Suprapubic skin (tissue), 4 donors: ENCODE measurements around the gene FAM32A. TPM values are rescaled to one million over a fixed set of nuclear protein-coding genes. Genes with fewer than 3 reads are reported as not detected.

Experiments
- DNase-seq, 2 donors: peaks; one replicate each; pipeline ENCODE4 v3.0.0-alpha.2; 2019; ENCODE audit warnings: low spot score in 2 of 2
- H3K27ac ChIP-seq: fragments of 200-600 bp; sonication (generic); one replicate; pipeline ENCODE4 v1.5.1; 2019
- H3K27me3 ChIP-seq: fragments of 200-600 bp; sonication (generic); one replicate; pipeline ENCODE4 v1.5.1; 2019
- H3K36me3 ChIP-seq: fragments of 200-600 bp; sonication (generic); one replicate; pipeline ENCODE4 v1.5.1; 2019
- H3K4me1 ChIP-seq: fragments of 200-600 bp; sonication (generic); one replicate; pipeline ENCODE4 v1.5.1; 2019
- H3K4me3 ChIP-seq: fragments of 200-600 bp; sonication (generic); one replicate; pipeline ENCODE4 v1.5.1; 2019; ENCODE audit warnings: mild to moderate bottlenecking
- H3K9me3 ChIP-seq: fragments of 200-600 bp; sonication (generic); one replicate; pipeline ENCODE4 v1.5.1; 2019
- EP300 ChIP-seq: sonication (generic); formaldehyde crosslinking; IDR thresholded peaks from one replicate; pipeline ENCODE4 v1.6.1; 2017; ENCODE audit warnings: antibody characterized with exemption
- POLR2A ChIP-seq, 2 donors: fragments of 450-650 bp; IDR thresholded peaks; one replicate each; pipeline ENCODE4 v1.6.1; 2017; ENCODE audit warnings: antibody characterized with exemption in 2 of 2, mild to moderate bottlenecking in 2 of 2, moderate library complexity in 2 of 2
- POLR2AphosphoS5 ChIP-seq, 3 donors: sonication (generic); formaldehyde crosslinking; IDR thresholded peaks; one replicate each; pipeline ENCODE4 v1.6.1; 2017; ENCODE audit warnings: antibody characterized with exemption in 3 of 3
- WGBS: methylation state at CpG from one replicate; pipeline ENCODE4 v1.1.5; 2018; 5-methylcytosine and 5-hydroxymethylcytosine counted together
- total RNA-seq, 4 donors: library from RNA; depleted of rRNA; stranded (reverse); fragments of >200 nt; gene quantifications; one replicate each; pipeline ENCODE4 v1.1.0, GENCODE V29; 2016
- TF ChIP-seq, protein P1 (sequence below), 2 donors: fragments of 200-600 bp in 1 of 2; fragments of 450-650 bp in 1 of 2; sonication (generic) in 1 of 2; IDR thresholded peaks; one replicate each; pipeline ENCODE4 v1.5.1; 2016 to 2019; ENCODE audit warnings: antibody characterized with exemption in 2 of 2, mild to moderate bottlenecking in 1 of 2, moderate library complexity in 1 of 2

Gene FAM32A
- total RNA-seq, 4 donors from 2014 or later: 64.2 to 102 (median 81.2) TPM

DNA sequence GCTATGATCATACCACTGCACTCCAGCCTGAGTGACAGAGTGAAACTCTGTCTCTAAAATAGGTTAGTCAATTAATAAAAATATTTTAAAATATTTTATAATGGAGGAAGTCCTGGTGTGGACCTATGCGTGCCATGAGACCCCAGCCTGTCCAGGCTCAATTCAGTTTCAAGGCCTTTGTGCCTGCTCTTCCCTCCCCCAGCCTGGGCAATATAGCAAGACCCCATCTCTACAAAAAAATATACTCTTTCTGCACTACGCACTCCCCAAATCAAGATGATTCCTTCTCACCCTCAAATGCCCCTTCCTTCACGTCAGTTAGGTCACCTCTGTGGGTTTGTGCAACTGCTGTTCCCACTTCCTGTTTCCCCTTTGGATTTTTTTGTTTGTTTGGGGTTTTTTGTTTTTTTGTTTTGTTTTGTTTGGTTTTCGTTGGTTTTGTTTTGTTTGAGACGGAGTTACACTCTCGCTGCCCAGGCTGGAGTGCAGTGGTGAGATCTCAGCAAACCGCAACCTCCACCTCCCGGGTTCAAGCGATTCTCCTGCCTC is 43.1 kb upstream of the FAM32A start:
- no peak for DNase-seq
- no peak overlapping the region for H3K4me3 ChIP-seq
- 87% methylated on average over 9 of the region's 9 CpGs for WGBS
- TF ChIP-seq, protein P1, sequence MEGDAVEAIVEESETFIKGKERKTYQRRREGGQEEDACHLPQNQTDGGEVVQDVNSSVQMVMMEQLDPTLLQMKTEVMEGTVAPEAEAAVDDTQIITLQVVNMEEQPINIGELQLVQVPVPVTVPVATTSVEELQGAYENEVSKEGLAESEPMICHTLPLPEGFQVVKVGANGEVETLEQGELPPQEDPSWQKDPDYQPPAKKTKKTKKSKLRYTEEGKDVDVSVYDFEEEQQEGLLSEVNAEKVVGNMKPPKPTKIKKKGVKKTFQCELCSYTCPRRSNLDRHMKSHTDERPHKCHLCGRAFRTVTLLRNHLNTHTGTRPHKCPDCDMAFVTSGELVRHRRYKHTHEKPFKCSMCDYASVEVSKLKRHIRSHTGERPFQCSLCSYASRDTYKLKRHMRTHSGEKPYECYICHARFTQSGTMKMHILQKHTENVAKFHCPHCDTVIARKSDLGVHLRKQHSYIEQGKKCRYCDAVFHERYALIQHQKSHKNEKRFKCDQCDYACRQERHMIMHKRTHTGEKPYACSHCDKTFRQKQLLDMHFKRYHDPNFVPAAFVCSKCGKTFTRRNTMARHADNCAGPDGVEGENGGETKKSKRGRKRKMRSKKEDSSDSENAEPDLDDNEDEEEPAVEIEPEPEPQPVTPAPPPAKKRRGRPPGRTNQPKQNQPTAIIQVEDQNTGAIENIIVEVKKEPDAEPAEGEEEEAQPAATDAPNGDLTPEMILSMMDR (IDR thresholded peaks at IDR 0.05): no peak
- TF ChIP-seq EP300 (no peak), POLR2A (IDR thresholded peaks at IDR 0.05) (no peak), POLR2AphosphoS5 (IDR thresholded peaks at IDR 0.05) (no peak)
- no peaks in the 10 kb centered on the region for H3K4me1 ChIP-seq
- no peaks in the 10 kb centered on the region for H3K36me3 ChIP-seq
- peaks cover 11% of the 10 kb centered on the region for H3K27me3 ChIP-seq
- no peak overlapping the region for H3K27ac ChIP-seq
- H3K9me3 ChIP-seq: no peaks in the 10 kb centered on the region

DNA sequence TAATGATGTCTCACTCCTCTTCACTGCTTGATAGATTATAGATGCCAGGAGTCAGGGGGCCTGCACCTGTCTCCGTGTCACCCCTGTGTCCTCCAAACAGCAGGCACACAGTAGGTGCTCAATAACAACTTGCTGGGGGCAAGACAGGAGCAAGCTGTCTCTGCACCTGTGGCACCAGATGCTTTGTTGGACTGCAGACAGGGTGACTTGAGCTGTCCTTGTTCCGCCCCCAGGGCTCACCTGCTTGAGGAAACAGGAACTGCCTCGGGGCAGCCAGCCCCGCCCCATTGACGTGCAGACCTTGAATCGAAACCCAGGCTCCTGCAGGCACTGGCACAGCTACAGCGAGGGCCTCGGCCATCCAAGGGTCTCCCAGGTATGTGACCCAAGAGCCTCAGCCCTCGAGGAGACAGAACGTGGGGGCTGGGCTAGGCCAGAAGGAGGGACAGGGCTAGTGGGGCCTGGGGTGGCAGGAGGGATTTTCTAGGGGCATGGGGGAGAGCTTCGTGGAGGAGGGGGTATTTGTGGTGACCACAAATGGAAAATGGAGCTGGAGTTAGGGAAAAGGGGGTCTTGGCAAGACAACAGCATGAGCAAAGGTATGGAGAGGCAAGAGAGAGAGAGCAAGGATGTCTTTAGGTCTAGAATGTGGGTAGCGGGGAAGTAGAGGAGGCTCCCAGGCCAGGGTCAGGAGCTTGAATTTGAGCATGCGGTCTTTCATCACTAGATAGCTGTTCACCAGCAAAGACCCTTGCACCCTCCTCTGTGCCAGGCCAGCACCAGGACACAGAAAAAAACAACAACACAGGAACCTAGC is 41.6 kb upstream of the FAM32A start, which contains the start of gene HSH2D:
HSH2D (plus strand) TSS at position 287 of the 817 bp plus-strand sequence. CDS start 5,066 bp downstream, outside the sequence.
- WGBS: 44% methylated on average over 9 of the region's 13 CpGs

DNA sequence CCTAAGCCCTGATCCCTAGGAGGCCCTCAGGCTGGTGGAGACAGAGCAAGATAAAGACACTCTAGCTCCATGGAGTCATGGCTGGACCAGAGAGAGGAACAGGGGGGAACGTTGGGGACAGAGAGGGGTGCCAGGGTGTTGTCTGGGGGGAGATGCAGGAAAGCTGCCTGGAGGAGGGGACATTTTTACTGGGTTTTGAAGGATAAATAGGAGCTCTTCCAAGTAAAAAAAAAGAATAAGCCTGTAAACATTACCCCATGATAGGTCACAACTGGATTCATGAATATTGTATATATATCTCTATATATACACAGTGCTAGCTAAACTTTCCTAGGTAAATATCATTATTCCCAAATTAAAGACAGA is 41.0 kb upstream of the FAM32A start:
- no peak overlapping the region for H3K27ac ChIP-seq
- 64% methylated on average over 1 of the region's 1 CpG for WGBS

More for the DNA sequence above, 41.6 kb upstream of the FAM32A start, which contains the start of gene HSH2D:
- Histone ChIP-seq H3K4me3 (no peak within 1 kb of the TSS), H3K4me1 (no peaks in the 10 kb centered on the region), H3K36me3 (no peaks in the 10 kb centered on the region), H3K9me3 (no peaks in the 10 kb centered on the region), H3K27ac (no peak within 1 kb of the TSS), H3K27me3 (peaks cover 11% of the 10 kb centered on the region)
- TF ChIP-seq, protein P1 (IDR thresholded peaks at IDR 0.05): no peak
- no peak for TF ChIP-seq POLR2AphosphoS5 (IDR thresholded peaks at IDR 0.05)
- no peak for TF ChIP-seq EP300
- no peak for TF ChIP-seq POLR2A (IDR thresholded peaks at IDR 0.05)
- DNase-seq: no peak

DNA sequence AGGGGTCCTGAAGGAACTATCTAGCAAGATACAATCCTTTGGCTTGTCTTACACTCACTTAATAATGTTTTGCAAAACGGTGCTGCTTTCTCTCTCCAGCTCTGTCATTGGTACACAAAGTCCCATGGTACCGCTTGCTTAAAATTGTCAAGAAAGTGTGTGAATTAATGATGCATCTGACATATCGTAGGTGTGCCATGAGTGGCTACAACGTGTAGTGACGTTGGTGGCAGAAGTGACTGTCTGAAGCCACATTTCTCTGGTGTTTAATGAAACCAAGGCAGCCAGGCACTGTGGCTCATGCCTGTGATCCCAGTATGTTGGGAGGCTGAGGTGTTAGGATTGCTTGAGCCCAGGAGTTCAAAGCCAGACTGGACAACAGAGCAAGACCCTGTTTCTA is 39.1 kb upstream of the FAM32A start:
- no peak overlapping the region for H3K27ac ChIP-seq
- no peak overlapping the region for H3K4me3 ChIP-seq
- no peaks in the 10 kb centered on the region for H3K9me3 ChIP-seq
- H3K36me3 ChIP-seq: no peaks in the 10 kb centered on the region
- TF ChIP-seq POLR2AphosphoS5 (IDR thresholded peaks at IDR 0.05): no peak
- TF ChIP-seq POLR2A (IDR thresholded peaks at IDR 0.05): no peak
- TF ChIP-seq, protein P1 (IDR thresholded peaks at IDR 0.05): no peak
- TF ChIP-seq EP300: no peak
- WGBS: 68% methylated on average over 5 of the region's 5 CpGs
- no peak for DNase-seq
- no peaks in the 10 kb centered on the region for H3K4me1 ChIP-seq
- H3K27me3 ChIP-seq: peaks cover 11% of the 10 kb centered on the region

More for the DNA sequence above, 41.0 kb upstream of the FAM32A start:
- DNase-seq: no peak
- H3K4me3 ChIP-seq: no peak overlapping the region
- H3K36me3 ChIP-seq: no peaks in the 10 kb centered on the region
- no peaks in the 10 kb centered on the region for H3K4me1 ChIP-seq
- H3K9me3 ChIP-seq: no peaks in the 10 kb centered on the region
- H3K27me3 ChIP-seq: peaks cover 11% of the 10 kb centered on the region
- TF ChIP-seq, protein P1 (IDR thresholded peaks at IDR 0.05): no peak
- TF ChIP-seq POLR2AphosphoS5 (IDR thresholded peaks at IDR 0.05) (no peak), POLR2A (IDR thresholded peaks at IDR 0.05) (no peak), EP300 (no peak)
